GM19240 (cell line): ENCODE data around the gene FUT7.
"Not testable (repeated sequence)": the region's sequence is repeated elsewhere in the genome, so short reads cannot be mapped to it uniquely, and the experiment has no call there.

Source experiments
- DNase-seq: peaks from one replicate; pipeline ENCODE4 v3.0.0; 2011; ENCODE audit warnings: low spot score; ENCODE audit not compliant: insufficient read length

The FUT7 gene

DNA sequence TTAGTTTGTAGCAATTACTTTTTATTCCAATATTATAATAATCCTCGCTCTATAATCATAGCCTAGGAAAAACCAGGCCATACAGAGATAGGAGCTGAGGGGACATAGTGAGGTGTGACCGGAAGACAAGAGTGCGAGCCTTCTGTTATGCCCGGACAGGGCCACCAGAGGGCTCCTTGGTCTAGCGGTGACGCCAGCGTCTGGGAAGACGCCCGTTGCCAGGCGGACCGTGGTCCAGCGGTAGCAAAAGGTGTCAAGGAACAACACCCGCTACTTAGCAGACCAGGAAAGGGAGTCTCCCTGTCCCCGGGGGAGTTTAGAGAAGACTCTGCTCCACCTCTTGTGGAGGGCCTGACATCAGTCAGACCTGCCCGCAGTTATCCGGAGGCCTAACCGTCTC is 27.6 kb downstream of the FUT7 start:
- DNase-seq: not testable (repeated sequence)

DNA sequence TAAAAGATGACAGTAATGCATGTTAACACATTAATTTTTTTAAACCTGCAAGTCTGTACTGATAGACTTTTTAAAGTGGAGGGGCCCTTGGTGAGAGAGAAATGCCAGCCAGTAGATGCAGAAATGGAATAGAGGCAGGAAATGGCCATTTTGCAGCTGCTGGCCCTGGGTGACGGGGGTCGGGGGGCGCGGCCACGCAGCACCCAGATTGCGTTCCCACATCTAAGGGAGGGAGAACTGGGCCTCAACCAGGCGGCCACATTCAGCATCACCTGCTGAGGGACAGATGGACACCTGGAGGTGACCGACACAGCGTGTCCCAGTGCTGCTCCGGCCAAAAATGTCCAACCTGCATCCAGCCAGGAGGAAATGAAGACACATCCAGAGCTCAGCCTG is 29.2 kb downstream of the FUT7 start:
- DNase-seq: no peak

DNA sequence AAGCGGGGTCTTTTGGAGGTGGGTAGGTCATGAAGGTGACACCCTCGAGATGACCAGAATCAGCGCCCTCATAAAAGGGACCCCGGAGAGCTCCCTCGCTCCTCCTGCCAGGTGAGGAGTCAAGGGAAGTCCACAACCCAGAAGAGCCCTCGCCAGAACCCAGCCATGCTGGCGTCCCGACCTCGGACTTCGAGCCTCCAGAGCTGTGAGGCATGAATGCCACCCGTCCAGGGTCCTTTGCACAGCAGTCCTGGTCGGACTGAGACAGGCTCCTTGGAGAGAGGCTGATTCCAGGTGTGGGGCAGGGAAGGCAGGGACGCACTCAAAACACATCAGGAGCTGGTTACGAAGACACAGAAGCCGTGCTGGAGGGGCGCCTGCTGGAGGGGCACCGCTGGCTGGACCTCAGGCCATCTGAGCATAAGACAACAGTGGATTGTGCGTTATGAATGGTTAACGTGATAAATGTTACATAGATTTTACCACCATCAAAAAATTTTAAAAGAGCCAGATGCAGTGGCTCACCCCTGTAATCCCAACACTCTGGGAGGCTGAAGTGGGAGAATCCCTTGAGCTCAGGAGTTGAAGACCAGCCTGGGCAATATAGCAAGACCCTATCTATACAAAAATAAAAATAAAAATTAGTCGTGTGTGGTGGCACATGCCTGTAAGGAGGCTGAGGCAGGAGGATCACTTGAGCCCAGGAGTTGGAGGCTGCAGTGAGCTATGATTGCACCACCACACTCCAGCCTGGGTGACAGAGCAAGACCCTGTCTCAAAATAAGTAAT is 29.8 kb downstream of the FUT7 start:
- DNase-seq: no peak

DNA sequence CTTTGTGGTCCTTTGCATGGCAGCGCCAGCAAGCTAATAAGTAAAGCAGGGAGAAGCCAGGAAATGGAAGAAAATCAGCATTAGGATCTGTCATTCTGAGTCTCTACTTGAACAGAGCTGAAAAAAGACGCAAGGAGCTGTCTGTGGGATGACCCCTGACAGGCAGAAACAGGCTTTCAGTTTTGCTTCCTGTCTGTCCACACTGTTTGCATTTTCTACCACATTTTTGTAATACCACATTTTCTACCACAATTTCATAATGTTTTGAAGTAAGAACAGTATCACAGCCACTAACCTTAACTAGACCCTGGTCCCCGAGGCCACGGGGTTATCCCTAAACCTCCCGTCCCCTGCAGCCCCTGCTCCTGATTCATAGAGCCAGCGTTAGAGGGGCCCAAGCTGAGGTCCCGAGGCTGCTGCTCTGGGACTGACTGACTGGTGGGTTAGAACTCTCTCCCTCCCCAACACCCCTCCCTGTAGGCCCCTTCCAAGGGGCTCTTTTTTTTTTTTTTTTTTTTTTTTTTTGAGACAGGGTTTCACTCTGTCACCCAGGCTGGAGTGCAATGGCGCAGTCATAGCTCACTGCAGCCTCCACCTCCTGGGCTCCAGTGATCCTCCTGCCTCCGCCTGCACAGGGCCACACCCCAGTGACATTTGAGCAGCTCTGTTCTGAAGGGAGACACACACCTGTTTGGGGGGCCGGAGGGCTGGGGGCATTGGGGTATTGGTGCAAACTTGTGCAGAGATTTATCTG is 31.5 kb downstream of the FUT7 start:
- peak; percentile 90 for DNase-seq

DNA sequence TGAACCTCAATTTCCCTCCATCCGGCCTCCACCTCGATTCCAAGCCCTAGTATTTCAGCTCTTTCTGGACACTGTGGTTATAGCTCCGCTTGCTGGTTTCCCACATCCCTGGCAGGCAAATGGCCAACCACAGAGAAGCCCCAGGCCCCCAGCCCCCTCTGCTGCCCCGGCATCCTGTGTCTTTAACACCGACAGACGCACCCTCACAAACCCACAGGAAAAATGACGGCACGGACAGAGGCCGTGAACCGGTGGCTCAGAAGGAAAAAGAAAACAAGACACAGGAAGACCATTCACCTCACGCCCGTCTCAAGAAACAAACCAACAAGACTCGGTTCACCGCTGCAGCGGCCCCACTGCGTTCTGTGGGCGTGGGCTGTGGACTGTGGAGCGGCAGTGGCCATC is 34.1 kb downstream of the FUT7 start:
- DNase-seq: no peak

DNA sequence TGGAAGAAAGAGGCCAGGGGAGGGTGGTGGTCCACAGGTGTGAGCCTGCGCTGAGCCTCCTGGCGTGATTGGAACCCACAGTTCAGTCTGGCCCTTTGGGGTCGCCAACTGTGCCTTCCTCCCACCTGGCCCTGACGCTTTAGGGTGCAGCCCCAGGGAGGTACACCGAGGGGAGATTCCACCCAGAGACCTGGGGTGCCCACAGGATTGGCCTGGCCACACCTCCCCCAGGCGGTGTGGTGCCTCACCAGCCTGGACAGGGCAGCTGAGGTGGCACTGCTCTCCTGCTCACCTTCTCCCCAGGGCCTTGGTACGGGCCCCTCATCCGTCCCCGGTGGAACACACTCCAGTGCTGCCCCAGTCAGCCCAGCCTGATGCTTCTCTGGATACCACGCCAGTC is 34.5 kb downstream of the FUT7 start:
- DNase-seq: no peak

DNA sequence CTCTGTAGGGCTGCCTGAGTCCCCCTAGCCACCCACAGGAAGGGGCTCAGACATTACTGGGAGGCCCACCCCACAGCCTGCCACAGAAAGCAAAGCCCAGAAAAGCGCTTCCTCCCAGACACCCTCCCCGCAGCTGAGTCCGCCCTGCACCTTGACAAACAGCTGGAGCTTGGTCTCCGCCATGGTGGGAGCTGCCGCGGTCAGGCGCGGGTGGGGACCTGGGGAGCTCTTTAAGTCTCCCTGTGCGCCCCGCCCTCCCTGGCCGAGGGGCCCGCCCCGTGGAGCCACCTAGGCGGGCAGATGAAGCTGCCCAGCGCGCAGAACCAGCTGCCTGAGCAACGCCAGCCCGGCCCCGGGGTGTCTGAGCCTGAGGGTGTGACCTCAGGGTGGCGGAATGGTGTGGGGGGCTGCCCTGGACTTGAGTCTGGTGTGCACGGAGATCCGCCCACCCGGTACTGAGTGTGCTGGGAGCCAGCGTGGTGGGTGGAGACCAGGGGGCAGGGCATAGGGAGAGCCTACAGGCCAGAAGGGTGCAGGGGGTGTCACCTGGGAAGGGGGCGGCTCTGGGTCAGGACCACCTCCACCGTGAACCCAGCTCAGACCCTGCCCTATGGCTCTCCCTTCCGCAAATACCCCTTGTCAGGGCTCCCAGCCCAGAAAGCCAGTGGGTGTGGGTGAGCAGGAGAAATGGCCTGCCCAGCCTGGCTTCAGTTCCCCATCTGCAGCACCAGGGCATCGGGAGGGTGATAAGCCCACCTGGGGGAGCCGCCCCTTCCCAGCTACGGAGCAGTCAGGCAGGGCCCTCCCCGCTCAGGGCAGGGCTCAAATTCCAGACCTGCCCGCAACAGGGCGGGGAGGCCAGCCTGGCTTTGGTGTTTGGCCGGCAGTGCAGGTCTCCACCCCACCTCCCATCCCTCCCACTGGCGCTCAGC is 35.3 kb downstream of the FUT7 start, which contains the start of gene CLIC3:
Gene CLIC3, minus strand, starts transcription at position 208 of the 932 bp plus-strand sequence. Its CDS starts 25 bp downstream, at position 183.
- DNase-seq: no peak

DNA sequence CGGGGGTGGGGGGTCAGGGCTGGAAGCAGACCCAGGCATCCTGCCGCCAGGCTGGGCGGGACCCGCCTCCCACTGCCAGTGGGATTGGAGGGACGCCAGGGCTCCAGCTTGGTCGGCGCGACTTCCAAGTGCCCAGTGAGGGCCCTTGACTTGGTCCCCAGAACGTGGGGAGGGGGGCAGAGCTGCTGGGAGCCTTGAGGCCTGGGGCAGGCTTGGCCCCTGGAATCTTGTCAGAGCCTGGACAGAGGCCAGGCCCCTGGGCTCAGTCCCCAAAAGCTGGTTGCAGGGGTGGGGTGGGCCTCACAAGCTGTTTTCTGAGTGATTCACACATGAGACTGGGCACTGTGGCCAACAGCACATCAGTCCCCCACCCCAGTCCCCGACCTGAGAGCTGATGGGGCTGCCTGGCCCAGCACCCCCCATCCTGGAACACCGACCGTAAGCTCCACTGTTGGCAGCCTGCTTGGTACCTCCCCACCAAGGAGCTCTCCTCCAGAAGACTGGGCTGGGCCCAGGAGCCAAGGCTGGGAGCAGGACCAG is 36.0 kb downstream of the FUT7 start:
- DNase-seq: no peak

DNA sequence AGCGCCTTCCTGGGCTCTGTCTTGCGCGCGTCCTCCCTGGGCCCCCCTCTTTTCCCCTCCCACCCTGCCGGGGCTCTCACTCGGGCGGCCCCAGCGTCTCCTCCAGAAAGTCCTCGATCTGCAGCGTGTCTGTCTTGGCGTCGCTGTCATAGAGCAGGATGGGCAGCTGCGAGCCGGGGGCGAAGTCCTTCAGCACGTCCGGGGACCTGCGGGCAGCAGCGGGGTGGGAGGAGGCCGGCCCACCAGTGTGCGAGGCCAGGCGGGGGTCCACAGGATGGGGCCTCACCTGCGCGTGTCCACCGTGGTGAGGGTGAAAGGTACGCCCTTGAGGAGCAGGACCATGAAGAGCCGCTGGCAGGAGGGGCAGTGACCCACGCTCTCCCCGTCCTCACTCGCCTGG is 36.5 kb downstream of the FUT7 start:
- no peak for DNase-seq

DNA sequence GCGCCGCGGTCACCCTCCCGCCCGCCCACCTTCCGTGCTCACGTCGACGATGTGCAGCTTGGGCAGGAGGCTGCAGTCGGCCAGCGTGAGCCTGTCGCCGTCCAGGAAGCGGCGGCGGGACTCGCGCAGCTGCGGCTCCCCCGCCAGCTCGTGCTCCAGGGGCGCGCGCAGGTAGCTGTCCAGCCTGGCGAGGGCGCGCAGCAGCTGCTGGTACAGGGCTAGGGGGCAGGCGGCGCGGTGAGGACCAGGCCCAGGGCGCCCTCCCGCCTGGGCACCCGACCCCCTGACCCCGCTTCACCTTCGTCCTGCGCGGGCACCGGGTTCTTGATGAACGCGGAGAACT is 37.0 kb downstream of the FUT7 start:
- DNase-seq: no peak

DNA sequence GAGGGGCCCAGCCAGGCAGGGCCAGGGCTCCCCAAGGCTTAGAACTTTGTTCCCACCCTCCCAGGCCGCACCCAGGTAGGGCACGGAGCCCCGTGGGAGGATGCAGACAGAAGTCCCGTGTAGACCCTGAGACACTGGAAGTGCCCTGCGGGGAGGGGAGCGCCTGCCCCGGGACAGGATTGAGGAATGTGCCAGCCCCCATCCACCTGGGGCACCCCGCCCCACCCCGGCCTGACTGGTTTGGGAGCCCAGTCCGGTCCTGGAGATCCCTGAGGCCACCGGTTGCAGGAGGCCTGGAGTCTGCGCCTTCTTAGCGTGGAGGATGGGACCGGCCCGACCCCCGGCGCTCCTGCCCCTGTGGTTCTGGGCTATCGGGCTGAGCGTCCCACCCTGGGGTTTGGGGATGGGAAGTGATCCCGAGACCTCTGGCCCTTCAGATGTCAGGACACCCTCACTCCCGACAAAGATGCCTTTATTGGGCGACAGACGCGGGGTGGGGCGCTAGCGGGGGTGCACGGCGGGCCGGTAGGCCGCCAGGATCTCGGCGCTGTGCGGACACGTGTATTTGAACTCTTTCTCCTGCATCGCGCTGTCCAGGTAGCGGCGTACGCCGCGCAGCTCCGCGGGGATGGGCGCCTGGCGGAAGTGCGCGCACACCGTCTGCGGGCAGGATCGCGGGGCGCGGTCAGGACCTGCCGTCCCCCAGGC is 37.6 kb downstream of the FUT7 start:
- DNase-seq: no peak

DNA sequence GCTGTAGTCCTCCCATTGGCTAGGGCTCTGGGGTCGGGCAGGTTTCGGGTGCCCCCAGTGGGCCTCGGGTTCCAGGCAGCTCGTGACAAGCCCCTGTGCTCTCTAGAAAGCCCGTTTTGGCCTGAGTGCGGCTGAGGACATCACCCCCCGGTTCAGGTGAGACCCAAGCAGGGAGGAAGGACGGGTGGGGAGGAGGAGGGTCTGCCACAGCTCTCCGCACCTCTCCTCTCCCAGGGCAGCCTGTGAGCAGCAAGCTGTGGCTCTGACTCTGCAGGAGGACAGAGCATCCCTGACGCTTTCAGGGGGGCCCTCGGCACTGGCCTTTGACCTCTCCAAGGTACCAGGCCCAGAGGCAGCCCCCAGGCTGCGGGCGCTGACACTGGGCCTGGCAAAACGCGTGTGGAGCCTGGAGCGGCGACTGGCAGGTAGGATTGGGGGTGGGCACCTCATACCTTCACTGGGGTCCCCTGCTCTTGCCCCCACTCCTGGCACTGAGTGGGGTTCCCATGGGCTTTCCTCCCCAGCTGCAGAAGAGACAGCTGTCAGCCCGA is 39.0 kb downstream of the FUT7 start:
- no peak for DNase-seq

DNA sequence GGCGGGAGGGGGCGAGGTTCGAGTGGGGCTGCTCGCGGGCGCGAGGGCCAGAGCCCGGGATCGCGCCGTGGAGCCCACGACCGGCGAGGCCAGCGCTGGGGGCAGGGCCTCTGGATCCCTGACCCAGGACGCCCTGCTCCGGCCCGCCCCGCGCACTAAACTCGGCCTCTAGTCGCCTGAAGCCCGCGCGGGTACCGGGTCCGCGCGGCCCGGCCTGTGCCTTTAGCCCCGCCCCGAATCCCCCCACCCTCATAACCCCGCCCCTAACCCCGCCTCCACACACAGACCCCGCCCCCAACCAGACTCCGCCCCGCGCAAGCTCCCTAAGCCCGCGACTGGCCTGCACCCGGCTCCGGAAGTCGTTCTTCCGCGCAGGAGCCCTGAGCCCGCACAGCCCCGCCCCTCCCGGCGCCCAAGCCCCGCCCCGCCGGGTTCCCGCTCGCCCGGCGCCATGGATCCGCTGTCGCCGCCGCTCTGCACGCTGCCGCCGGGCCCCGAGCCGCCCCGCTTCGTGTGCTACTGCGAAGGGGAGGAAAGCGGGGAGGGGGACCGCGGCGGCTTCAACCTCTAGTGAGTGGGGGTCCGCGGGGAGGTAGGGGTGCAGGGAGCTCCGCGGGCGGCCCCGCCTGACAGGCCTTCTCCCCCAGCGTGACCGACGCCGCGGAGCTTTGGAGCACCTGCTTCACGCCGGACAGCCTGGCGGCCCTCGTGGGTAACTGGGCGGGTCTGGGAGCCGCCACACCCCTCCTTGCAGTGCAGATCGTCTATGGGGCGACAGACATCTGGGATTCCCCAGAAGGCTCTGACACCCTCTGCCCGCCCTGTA is 39.7 kb downstream of the FUT7 start, which contains the start of gene PAXX:
Gene PAXX, plus strand, starts transcription at position 430 of the 826 bp plus-strand sequence. Its CDS starts 22 bp downstream, at position 452.
- peak; percentile 99 for DNase-seq

DNA sequence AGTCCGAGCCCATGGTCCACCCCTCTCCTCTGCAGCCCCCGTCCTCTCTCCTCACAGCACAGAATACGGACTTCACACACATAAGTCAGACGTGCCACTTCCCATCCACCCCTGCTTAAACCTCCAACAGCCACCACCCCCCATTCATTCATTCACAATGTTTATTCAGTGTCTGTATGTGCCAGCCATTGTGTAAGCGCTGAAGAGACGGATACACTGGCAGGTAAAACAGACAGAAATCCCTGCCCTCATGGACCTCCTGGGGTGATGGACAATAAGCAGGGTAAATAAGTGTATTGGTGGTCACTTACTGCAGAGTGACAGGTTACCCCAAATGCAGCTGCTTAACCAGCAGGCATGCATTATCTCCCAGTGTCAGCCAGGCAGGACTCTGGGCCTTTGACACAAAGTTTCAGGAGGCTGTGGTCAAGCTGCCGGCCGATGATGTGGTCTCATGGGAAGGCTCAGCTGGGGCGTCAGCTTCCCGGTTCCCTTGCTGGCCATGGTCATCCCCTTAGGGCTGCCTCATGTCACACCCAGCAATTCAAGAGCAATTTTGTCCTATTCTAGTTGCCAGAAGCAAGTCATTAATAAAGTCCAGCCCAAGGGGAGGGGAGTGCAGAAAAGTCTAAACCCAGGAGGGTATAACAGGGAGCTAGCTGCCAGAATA is 41.5 kb downstream of the FUT7 start:
- no peak for DNase-seq

DNA sequence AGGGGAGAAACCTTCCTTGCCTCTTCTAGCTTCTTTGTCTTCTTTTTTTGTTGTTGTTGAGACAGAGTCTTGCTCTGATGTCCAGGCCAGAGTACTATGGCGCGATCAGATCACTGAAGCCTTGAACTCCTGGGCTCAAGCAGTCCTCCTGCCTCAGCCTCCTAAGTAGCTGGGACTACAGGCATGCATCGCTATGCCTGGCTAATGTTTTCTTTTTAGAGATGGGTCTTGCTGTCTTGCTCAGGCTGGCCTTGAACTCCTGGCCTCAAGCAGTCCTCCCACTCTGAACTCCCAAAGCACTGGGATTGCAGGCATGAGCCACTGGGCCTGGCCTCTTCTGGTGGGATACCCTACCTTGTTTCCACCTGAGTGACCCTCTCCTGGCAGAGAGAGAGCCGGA is 43.0 kb downstream of the FUT7 start:
- DNase-seq: no peak

DNA sequence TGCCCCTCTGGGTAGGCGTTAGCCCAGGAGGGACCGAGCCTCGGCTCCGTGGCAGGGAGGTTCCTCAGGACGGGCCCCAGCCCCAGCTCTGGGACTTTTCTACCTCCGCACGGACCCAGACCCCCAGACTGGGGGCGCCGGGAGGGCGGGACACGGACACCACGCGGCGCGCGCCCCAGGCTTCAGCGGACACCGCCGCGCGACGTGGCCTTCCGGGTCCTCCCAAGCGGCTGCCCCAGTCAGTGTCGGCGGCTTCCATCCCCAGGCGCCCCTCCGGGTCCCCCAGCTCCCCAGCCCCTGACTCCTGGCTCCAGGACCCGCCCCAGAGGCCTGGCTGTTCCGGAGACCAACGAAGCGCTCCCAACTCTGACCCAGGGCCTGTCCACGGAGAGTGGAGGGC is 46.0 kb downstream of the FUT7 start:
- DNase-seq: no peak

DNA sequence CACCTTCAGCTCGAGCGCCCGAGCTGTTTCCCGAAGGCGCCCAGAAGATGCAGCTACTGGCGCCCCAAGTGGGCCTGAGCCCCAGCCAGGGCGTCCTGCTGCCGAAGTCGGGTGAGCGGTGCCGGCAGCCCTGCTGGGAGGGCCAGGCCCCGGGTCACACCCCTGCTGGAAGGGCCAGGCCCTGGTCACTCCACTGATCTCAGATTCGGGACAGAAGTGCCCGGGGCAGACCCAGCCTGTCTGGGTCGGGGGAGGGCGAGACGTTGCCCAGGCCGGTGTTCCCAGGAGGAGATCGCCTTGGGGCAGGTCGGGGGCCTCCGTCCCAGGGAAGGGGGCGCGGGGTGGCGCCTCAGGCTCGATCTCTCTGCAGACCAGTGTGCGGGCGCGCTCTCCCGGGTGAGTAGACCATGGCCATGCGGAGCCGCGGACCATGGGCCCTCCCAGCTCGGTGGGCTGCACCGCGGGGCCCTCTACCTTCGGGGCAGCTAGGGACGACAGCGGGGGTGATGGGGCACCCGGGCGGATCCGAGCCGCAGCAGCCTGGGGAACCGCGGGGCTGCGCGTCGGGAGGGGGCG is 46.8 kb downstream of the FUT7 start:
- DNase-seq: no peak

DNA sequence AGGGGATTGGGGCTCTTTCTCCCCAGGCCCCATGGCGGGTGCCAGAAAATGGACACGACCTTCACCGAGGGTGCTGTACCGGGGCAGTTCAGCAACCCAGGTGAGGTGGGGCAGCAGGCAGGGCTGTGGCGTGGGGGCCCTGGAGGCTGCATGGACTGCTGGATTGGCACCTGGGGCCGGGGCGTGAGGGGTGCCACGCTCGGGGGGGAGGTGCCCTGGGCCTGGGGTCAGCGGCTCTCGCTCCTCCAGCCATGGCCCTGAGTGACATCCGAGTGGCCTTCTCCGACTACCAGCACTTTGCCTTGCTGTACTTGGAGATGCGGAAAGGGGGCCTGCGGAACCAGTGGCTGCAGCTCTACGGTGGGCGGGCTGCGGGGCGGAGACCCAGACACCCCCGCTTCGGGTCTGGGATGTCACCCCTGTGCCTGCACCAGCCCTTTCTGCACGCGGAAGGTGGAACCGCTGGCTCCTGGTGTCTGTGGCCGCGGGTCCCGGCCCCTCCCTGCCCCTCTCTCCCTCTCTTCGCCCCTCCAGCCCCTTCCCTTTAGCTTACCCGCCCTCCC is 47.3 kb downstream of the FUT7 start:
- no peak for DNase-seq
